ENCODE data around the gene CPXM1.

Gene CPXM1

GRCh38 chr20:2750491-2751251 is 49.8 kb downstream of the CPXM1 start:
- no peaks in the 10 kb centered on the region for H4K20me1 ChIP-seq (ENCODE audit: low read depth, low read length)
- no peaks in the 10 kb centered on the region for H3F3A ChIP-seq (ENCODE audit: insufficient read depth)
- no peaks in the 10 kb centered on the region for H3K27me3 ChIP-seq (ENCODE audit: low read length)
- no peaks in the 10 kb centered on the region for H3K9me2 ChIP-seq (replicated peaks; ENCODE audit: insufficient read depth, low read length)
- no peak overlapping the region for H3K27ac ChIP-seq (ENCODE audit: low read depth, low read length)
- H3K9me3 ChIP-seq (ENCODE audit: insufficient read depth, low read length): no peaks in the 10 kb centered on the region
- no peak for TF ChIP-seq EZH2phosphoT487 (conservative IDR thresholded peaks at IDR 0.05; ENCODE audit: low read length)
- no peak for TF ChIP-seq CTCF (IDR thresholded peaks at IDR 0.05; ENCODE audit: insufficient read depth, low read length, poor library complexity, severe bottlenecking)
- no peak overlapping the region for H2AFZ ChIP-seq (ENCODE audit: low read depth, low read length, severe bottlenecking)
- H3K9ac ChIP-seq (ENCODE audit: low read length): no peak overlapping the region
- no peaks in the 10 kb centered on the region for H3K36me3 ChIP-seq (ENCODE audit: low read length)
- H3K79me2 ChIP-seq (ENCODE audit: insufficient read depth, low read length): no peaks in the 10 kb centered on the region
- H3K4me2 ChIP-seq (ENCODE audit: low read depth, low read length, poor library complexity, severe bottlenecking): no peak overlapping the region
- H3K4me3 ChIP-seq (ENCODE audit: insufficient read depth, low read length, poor library complexity, severe bottlenecking): no peak overlapping the region

GRCh38 chr20:2749951-2750490 is 50.4 kb downstream of the CPXM1 start:
- TF ChIP-seq CTCF (IDR thresholded peaks at IDR 0.05; ENCODE audit: insufficient read depth, low read length, poor library complexity, severe bottlenecking) (no peak), EZH2phosphoT487 (conservative IDR thresholded peaks at IDR 0.05; ENCODE audit: low read length) (no peak)
- H3K4me3 ChIP-seq (ENCODE audit: insufficient read depth, low read length, poor library complexity, severe bottlenecking): no peak overlapping the region
- H3K79me2 ChIP-seq (ENCODE audit: insufficient read depth, low read length): no peaks in the 10 kb centered on the region
- no peak overlapping the region for H3K27ac ChIP-seq (ENCODE audit: low read depth, low read length)
- no peaks in the 10 kb centered on the region for H3K9me2 ChIP-seq (replicated peaks; ENCODE audit: insufficient read depth, low read length)
- no peaks in the 10 kb centered on the region for H3K36me3 ChIP-seq (ENCODE audit: low read length)
- H3K9me3 ChIP-seq (ENCODE audit: insufficient read depth, low read length): no peaks in the 10 kb centered on the region
- no peak overlapping the region for H3K4me2 ChIP-seq (ENCODE audit: low read depth, low read length, poor library complexity, severe bottlenecking)
- no peaks in the 10 kb centered on the region for H3K27me3 ChIP-seq (ENCODE audit: low read length)
- H4K20me1 ChIP-seq (ENCODE audit: low read depth, low read length): no peaks in the 10 kb centered on the region
- H3K9ac ChIP-seq (ENCODE audit: low read length): no peak overlapping the region
- no peaks in the 10 kb centered on the region for H3F3A ChIP-seq (ENCODE audit: insufficient read depth)
- no peak overlapping the region for H2AFZ ChIP-seq (ENCODE audit: low read depth, low read length, severe bottlenecking)

- no peak overlapping the region for H3K4me2 ChIP-seq (ENCODE audit: low read depth, low read length, poor library complexity, severe bottlenecking)
These were observed 51.0 kb downstream of the CPXM1 start for GRCh38 chr20:2749343-2749950.

More at GRCh38 chr20:2749343-2749950, 51.0 kb downstream of the CPXM1 start:
- no peaks in the 10 kb centered on the region for H3K9me2 ChIP-seq (replicated peaks; ENCODE audit: insufficient read depth, low read length)
- H3K9me3 ChIP-seq (ENCODE audit: insufficient read depth, low read length): no peaks in the 10 kb centered on the region
- no peak for TF ChIP-seq EZH2phosphoT487 (conservative IDR thresholded peaks at IDR 0.05; ENCODE audit: low read length)
- TF ChIP-seq CTCF (IDR thresholded peaks at IDR 0.05; ENCODE audit: insufficient read depth, low read length, poor library complexity, severe bottlenecking): no peak
- H3K4me3 ChIP-seq (ENCODE audit: insufficient read depth, low read length, poor library complexity, severe bottlenecking): no peak overlapping the region
- H3K27me3 ChIP-seq (ENCODE audit: low read length): no peaks in the 10 kb centered on the region
- H3K9ac ChIP-seq (ENCODE audit: low read length): no peak overlapping the region
- no peak overlapping the region for H3K27ac ChIP-seq (ENCODE audit: low read depth, low read length)
- no peak overlapping the region for H2AFZ ChIP-seq (ENCODE audit: low read depth, low read length, severe bottlenecking)
- H3F3A ChIP-seq (ENCODE audit: insufficient read depth): no peaks in the 10 kb centered on the region
- no peaks in the 10 kb centered on the region for H3K79me2 ChIP-seq (ENCODE audit: insufficient read depth, low read length)
- no peaks in the 10 kb centered on the region for H4K20me1 ChIP-seq (ENCODE audit: low read depth, low read length)
- H3K36me3 ChIP-seq (ENCODE audit: low read length): no peaks in the 10 kb centered on the region
